HEK293 (cell line): ENCODE measurements around the gene GPR84.

Experiments used
- CTCF ChIP-seq: fragments of 450-650 bp; formaldehyde crosslinking; IDR thresholded peaks from 2 replicates; pipeline ENCODE4 v1.5.1; 2016; ENCODE audit warnings: missing biosample characterization, missing genetic modification characterization
- PBX3 ChIP-seq: sonication (generic); formaldehyde crosslinking; IDR thresholded peaks from 2 replicates; pipeline ENCODE4 v1.8.1; 2022; ENCODE audit warnings: mild to moderate bottlenecking, moderate library complexity, missing genetic modification reagents
- YY1 ChIP-seq: fragments of 450-650 bp; formaldehyde crosslinking; IDR thresholded peaks from 2 replicates; pipeline ENCODE4 v1.5.1; 2018; ENCODE audit warnings: missing biosample characterization, missing genetic modification characterization
- ZBTB26 ChIP-seq: fragments of 450-650 bp; formaldehyde crosslinking; optimal IDR thresholded peaks from 2 replicates; pipeline ENCODE3; 2016; ENCODE audit warnings: missing biosample characterization, mild to moderate bottlenecking, missing genetic modification characterization
- ZBTB8A ChIP-seq: fragments of 450-650 bp; formaldehyde crosslinking; IDR thresholded peaks from 2 replicates; pipeline ENCODE4 v1.5.1; 2016; ENCODE audit warnings: missing biosample characterization, missing genetic modification characterization
- ZNF133 ChIP-seq: fragments of 450-650 bp; formaldehyde crosslinking; IDR thresholded peaks from 2 replicates; pipeline ENCODE4 v1.5.1; 2016; ENCODE audit warnings: missing biosample characterization, missing genetic modification characterization
- ZNF280D ChIP-seq: fragments of 450-650 bp; formaldehyde crosslinking; IDR thresholded peaks from 2 replicates; pipeline ENCODE4 v1.5.1; 2016; ENCODE audit warnings: missing biosample characterization, missing genetic modification characterization
- ZNF37A ChIP-seq: fragments of 450-650 bp; IDR thresholded peaks from 2 replicates; pipeline ENCODE4 v1.5.1; 2018; ENCODE audit warnings: missing biosample characterization, missing genetic modification characterization
- ZSCAN5A ChIP-seq: fragments of 450-650 bp; formaldehyde crosslinking; IDR thresholded peaks from 2 replicates; pipeline ENCODE4 v1.5.1; 2016; ENCODE audit warnings: missing biosample characterization, missing genetic modification characterization

GRCh38 chr12:54389607-54390175 is 25.4 kb upstream of the GPR84 start:
- TF ChIP-seq PBX3 (CRISPR knock-in tag) (no peak), CTCF (tag by site-specific recombination) (no peak), ZBTB8A (tag by site-specific recombination) (no peak), YY1 (tag by site-specific recombination) (no peak), ZNF280D (tag by site-specific recombination) (no peak), ZSCAN5A (no peak), ZBTB26 (tag by site-specific recombination) (no peak), ZNF133 (no peak), ZNF37A (tag by site-specific recombination) (no peak)
